ENCODE data around the gene HLA-DQA1.
A peak's percentile ranks its signal among the peaks of the same experiment; 100 is the strongest.

HLA-DQA1 gene

DNA sequence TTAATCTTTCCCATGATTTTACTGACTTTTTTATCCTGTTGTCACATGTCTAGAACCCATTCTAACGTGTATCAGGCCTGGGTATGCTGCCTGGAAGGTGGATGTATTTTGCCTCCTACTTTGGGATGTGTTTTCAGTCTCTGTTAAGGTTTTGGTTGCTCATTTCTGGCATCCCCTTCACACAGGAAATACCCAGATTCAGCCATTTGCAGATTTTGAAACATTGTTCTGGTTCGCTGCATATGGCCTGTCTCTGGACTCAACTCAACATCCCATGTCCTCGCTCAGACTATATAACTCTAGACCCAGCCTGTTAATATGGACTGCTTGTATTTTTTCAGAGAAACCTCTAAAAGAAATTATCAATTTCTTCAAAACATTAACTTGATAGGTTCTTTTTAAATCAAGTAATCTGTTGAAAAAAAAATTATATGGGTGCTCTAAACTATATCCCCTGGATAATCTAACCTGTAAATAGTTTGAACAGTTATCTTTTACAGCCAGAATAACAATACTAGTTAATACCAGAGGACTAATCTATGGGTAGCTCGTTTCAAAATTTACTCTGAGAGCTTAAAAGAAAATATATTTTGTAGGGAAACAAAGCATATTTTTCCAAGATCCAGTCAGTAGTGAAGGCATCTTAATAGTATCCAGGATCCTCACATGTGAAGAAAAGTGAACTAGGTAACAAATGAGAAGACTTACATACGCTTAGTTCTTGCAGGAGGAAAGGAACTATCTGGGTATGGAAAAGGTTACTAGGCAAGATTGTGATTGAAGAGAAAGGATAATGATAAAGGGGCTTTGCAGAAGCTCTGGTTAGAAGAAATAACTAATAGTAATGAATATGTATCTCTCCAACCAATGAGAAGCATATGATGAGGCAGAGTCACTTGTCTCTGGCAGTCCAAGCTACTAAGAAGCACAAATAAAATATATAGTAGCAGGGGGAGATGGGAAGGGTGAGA is 52.6 kb downstream of the HLA-DQA1 start:
- TF ChIP-seq, protein P1, sequence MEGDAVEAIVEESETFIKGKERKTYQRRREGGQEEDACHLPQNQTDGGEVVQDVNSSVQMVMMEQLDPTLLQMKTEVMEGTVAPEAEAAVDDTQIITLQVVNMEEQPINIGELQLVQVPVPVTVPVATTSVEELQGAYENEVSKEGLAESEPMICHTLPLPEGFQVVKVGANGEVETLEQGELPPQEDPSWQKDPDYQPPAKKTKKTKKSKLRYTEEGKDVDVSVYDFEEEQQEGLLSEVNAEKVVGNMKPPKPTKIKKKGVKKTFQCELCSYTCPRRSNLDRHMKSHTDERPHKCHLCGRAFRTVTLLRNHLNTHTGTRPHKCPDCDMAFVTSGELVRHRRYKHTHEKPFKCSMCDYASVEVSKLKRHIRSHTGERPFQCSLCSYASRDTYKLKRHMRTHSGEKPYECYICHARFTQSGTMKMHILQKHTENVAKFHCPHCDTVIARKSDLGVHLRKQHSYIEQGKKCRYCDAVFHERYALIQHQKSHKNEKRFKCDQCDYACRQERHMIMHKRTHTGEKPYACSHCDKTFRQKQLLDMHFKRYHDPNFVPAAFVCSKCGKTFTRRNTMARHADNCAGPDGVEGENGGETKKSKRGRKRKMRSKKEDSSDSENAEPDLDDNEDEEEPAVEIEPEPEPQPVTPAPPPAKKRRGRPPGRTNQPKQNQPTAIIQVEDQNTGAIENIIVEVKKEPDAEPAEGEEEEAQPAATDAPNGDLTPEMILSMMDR (IDR thresholded peaks at IDR 0.05; ENCODE audit: insufficient read depth, missing control alignments), result no peak
- FAIRE-seq (no peak), DNase-seq (ENCODE audit: insufficient read length, low spot score) (no peak)

DNA sequence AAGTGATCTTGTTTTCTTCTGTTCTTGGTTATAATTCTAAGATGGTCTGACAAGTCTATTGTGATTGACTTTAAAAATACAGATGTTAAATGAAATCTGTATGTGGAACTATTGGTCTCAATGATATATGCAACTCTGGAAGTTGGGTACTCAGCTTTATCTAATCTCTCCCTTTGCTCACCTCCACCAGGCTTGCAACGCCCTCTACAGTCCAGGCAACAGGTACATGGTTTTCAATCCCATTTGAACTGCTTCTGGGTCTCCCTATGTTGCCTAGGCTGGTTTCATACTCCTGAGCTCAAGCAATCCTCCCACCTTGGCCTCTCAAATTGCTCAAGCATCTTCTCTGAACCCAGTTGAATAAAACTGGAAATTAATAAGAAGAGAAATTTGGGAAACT is 54.8 kb downstream of the HLA-DQA1 start:
- FAIRE-seq, result no peak
- TF ChIP-seq, protein P1 (IDR thresholded peaks at IDR 0.05; ENCODE audit: insufficient read depth, missing control alignments), result peak; percentile 45
- no peak for DNase-seq (ENCODE audit: insufficient read length, low spot score)
